LNCaP clone FGC (cell line): ENCODE results near the gene PRKD2.
A peak's percentile ranks its signal among the peaks of the same experiment; 100 is the strongest.

Source experiments
- DNase-seq: peaks from one replicate; pipeline ENCODE4 v3.0.0-alpha.2; 2011; ENCODE audit warnings: low read depth
- H3K4me3 ChIP-seq: 2 replicates; pipeline ENCODE4 v1.5.1; 2011; ENCODE audit warnings: mild to moderate bottlenecking, low read depth, low read length, control low read depth
- TF ChIP-seq, protein P1 (sequence below): IDR thresholded peaks from 2 replicates; pipeline ENCODE4 v1.5.1; 2012; ENCODE audit warnings: mild to moderate bottlenecking; ENCODE audit not compliant: control insufficient read depth, insufficient read depth; ENCODE audit errors: extremely low read depth

The PRKD2 gene

DNA sequence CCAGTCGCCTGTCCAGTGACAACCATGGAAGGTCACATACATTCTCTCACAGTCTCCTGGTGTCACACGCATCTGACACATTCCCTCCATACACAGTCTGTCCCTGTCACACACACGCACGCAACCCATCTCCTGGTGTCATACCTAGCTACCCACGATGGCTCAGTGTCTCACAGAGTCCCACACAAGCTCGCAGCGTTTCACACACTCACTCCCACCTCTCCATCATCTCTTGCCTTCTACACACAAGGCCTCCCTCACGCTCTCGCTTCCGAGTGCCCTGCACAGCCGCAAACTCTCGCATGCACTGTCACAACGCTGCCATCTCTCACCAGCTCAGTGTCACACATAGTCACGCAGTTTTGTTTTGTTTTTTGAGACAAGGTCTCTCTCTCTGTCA is 79.7 kb downstream of the PRKD2 start:
- H3K4me3 ChIP-seq = no peak overlapping the region
- no peak for DNase-seq
- TF ChIP-seq, protein P1, sequence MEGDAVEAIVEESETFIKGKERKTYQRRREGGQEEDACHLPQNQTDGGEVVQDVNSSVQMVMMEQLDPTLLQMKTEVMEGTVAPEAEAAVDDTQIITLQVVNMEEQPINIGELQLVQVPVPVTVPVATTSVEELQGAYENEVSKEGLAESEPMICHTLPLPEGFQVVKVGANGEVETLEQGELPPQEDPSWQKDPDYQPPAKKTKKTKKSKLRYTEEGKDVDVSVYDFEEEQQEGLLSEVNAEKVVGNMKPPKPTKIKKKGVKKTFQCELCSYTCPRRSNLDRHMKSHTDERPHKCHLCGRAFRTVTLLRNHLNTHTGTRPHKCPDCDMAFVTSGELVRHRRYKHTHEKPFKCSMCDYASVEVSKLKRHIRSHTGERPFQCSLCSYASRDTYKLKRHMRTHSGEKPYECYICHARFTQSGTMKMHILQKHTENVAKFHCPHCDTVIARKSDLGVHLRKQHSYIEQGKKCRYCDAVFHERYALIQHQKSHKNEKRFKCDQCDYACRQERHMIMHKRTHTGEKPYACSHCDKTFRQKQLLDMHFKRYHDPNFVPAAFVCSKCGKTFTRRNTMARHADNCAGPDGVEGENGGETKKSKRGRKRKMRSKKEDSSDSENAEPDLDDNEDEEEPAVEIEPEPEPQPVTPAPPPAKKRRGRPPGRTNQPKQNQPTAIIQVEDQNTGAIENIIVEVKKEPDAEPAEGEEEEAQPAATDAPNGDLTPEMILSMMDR = no peak

- no peak for DNase-seq
- H3K4me3 ChIP-seq = no peak within 1 kb of the TSS
- TF ChIP-seq, protein P1 = no peak
These were observed 80.8 kb downstream of the PRKD2 start, which contains the start of gene GNG8 for GRCh38 chr19:46635920-46636761. Gene GNG8, minus strand, starts transcription at chr19:46636202. Its CDS starts 1,520 bp downstream, at chr19:46634682.

DNA sequence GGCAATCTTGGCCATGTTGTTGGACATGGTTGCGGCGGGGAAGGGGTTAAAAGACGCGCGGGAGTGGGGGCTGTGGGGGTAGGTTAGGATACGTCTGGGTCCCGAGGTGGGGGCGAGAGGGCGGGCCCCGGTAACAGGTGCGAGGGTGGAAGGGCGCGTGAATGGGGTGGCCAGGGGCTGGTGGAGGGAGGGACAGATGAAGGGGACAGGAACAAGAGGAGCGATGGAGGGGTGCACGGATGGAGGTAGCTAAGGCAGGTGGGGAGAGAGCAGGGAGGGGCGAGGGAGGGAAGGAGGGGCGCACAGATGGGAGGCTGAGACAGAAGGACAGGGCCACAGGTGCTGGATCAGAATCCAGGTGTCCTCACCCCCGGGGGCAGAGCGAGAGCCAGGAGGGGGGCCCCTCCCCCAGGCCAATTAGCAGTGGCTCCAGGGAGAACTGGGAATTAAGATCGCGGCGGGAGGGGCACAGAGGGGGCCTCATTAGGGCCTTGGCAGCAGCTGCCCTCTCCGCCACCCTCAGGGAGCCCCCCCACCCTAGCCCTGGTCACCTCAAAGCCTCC is 82.2 kb downstream of the PRKD2 start:
- TF ChIP-seq, protein P1 = no peak
- DNase-seq = no peak
- H3K4me3 ChIP-seq = no peak overlapping the region

DNA sequence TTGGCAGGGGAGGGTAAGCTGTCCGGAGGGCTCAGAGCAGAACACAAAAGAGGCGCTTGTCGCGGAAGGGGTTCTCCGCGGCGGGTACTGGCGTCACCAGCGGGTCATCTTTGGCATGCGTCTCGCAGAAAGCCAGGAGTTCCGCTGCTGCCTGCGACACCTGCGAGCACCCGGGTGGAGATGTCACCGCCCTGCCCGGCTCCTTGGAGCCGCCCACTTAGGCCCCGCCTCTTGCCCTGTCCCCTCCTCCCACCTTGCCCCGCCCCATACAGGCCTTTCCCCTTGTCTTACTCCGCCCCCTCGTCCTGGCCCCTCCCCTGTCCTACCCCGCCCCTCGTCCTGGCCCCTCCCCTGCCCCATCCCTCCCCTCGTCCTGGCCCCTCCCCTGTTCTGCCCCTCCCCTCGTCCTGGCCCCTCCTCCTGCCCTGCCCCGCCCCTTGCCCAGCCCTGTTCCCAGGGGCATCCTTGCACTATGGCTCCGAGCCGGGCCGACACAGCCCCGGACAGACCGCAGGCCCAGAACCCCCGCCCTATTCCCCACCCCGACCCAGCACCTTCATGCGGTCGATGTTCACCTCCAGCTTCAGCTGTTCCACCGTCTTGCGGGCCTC is 82.8 kb downstream of the PRKD2 start:
- DNase-seq = peak; percentile 61
- peak overlapping the region; percentile 45 for H3K4me3 ChIP-seq
- TF ChIP-seq, protein P1 = no peak

- H3K4me3 ChIP-seq = no peak overlapping the region
- TF ChIP-seq, protein P1 = no peak
These were observed 83.8 kb downstream of the PRKD2 start for GRCh38 chr19:46633130-46633529.

GRCh38 chr19:46631481-46631880 is 85.4 kb downstream of the PRKD2 start:
- TF ChIP-seq, protein P1 = no peak
- H3K4me3 ChIP-seq = no peak overlapping the region
- no peak for DNase-seq

More at GRCh38 chr19:46633130-46633529, 83.8 kb downstream of the PRKD2 start:
- DNase-seq = no peak
